Neural progenitor cell (in vitro differentiated cells): ENCODE measurements around the gene CYTH3.

Experiments used
- CTCF ChIP-seq: fragments of 200-600 bp; sonication (generic); IDR thresholded peaks from 2 replicates; pipeline ENCODE4 v1.5.1; 2017; ENCODE audit warnings: antibody characterized with exemption, mild to moderate bottlenecking
- EZH2 ChIP-seq: fragments of 200-600 bp; sonication (generic); IDR thresholded peaks from 2 replicates; pipeline ENCODE4 v1.6.1; 2017; ENCODE audit warnings: antibody characterized with exemption, mild to moderate bottlenecking, moderate library complexity
- EZH2phosphoT487 ChIP-seq: fragments of 200-600 bp; sonication (generic); IDR thresholded peaks from 2 replicates; pipeline ENCODE4 v1.6.1; 2017; ENCODE audit warnings: antibody characterized with exemption

GRCh38 chr7:6178298-6179029, 94.0 kb downstream of the CYTH3 start:
- TF ChIP-seq CTCF (no peak), EZH2phosphoT487 (no peak), EZH2 (no peak)
